Activated CD4-positive, alpha-beta T cell treated with anti-CD3 and anti-CD28 coated beads, Interleukin-2, amount 50 U/mL, for 1 hour (primary cell): ENCODE data around the gene SPOP.
"Not testable (repeated sequence)": the region's sequence is repeated elsewhere in the genome, so short reads cannot be mapped to it uniquely, and the experiment has no call there.

Experiments
- DNase-seq: peaks from one replicate; pipeline ENCODE4 v3.0.0-alpha.2; 2020

SPOP gene

GRCh38 chr17:49694847-49695697 is 17.2 kb upstream of the SPOP start:
- peak; percentile 73 for DNase-seq

GRCh38 chr17:49692751-49693150 is 14.9 kb upstream of the SPOP start:
- DNase-seq: no peak

GRCh38 chr17:49691677-49692191 is 13.8 kb upstream of the SPOP start:
- no peak for DNase-seq

GRCh38 chr17:49691086-49691676 is 13.3 kb upstream of the SPOP start:
- DNase-seq: no peak

- no peak for DNase-seq
Observed at GRCh38 chr17:49690256-49690655, 12.4 kb upstream of the SPOP start.

- no peak for DNase-seq
Observed at GRCh38 chr17:49688848-49689247, 11.0 kb upstream of the SPOP start.

GRCh38 chr17:49687878-49688491 is 10.1 kb upstream of the SPOP start:
- no peak for DNase-seq

- DNase-seq: no peak
Observed at GRCh38 chr17:49681106-49681979, 3.4 kb upstream of the SPOP start.

GRCh38 chr17:49680314-49680713 is 2.4 kb upstream of the SPOP start:
- no peak for DNase-seq

GRCh38 chr17:49677134-49677932 is 564 bp downstream of the SPOP start:
- DNase-seq: peak; percentile 95

GRCh38 chr17:49676276-49676868 is 1.5 kb downstream of the SPOP start:
- DNase-seq: no peak

GRCh38 chr17:49674507-49674906 is 3.4 kb downstream of the SPOP start:
- no peak for DNase-seq

GRCh38 chr17:49673679-49674078 is 4.2 kb downstream of the SPOP start:
- not testable (repeated sequence) for DNase-seq

- no peak for DNase-seq
Observed at GRCh38 chr17:49670641-49671040, 7.3 kb downstream of the SPOP start.

- no peak for DNase-seq
Observed at GRCh38 chr17:49670002-49670401, 7.9 kb downstream of the SPOP start.

GRCh38 chr17:49667854-49668253 is 10.0 kb downstream of the SPOP start:
- DNase-seq: no peak

GRCh38 chr17:49664706-49665211 is 13.1 kb downstream of the SPOP start:
- DNase-seq: no peak

GRCh38 chr17:49659661-49660382 is 18.1 kb downstream of the SPOP start:
- DNase-seq: no peak

GRCh38 chr17:49656247-49656646 is 21.6 kb downstream of the SPOP start:
- no peak for DNase-seq

GRCh38 chr17:49647256-49647585 is 30.7 kb downstream of the SPOP start:
- DNase-seq: no peak
